AML-193 (cell line): Measurements from ENCODE around the gene SBK3.
"Not testable (repeated sequence)": the region's sequence is repeated elsewhere in the genome, so short reads cannot be mapped to it uniquely, and the experiment has no call there.

Experiments
- DNase-seq, 2 experiments: peaks; one replicate each; lab custom pipeline; 2025; lab: John Stamatoyannopoulos, UW

SBK3 gene

GRCh38 chr19:55539090-55539984 lies 6.0 kb downstream of the SBK3 start:
- DNase-seq = no peak

DNA sequence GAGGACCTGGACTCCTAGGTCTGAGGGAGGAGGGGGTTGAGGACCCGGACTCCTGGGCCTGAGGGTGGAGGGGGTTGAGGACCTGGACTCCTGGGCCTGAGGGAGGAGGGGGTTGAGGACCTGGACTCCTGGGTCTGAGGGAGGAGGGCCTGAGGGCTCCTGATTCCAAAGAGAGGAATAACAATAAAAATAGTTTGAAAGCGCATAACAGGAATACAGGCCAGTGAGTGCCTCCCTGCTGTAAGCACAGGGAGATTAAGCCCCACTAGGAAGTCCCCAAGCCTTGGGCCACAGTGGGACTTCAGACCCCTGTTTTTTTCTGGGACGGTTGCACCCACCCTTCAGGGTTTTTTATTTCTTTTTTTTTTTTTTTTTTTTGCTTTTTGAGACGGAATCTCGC lies 7.2 kb downstream of the SBK3 start:
- DNase-seq = no peak

GRCh38 chr19:55537741-55538111 lies 7.6 kb downstream of the SBK3 start:
- no peak for DNase-seq

GRCh38 chr19:55536951-55537740 lies 8.2 kb downstream of the SBK3 start, which contains the start of gene SBK2:
TSS of gene SBK2 (minus strand) at chr19:55537133. CDS start at chr19:55536294, 839 bp downstream.
- DNase-seq = no peak

DNA sequence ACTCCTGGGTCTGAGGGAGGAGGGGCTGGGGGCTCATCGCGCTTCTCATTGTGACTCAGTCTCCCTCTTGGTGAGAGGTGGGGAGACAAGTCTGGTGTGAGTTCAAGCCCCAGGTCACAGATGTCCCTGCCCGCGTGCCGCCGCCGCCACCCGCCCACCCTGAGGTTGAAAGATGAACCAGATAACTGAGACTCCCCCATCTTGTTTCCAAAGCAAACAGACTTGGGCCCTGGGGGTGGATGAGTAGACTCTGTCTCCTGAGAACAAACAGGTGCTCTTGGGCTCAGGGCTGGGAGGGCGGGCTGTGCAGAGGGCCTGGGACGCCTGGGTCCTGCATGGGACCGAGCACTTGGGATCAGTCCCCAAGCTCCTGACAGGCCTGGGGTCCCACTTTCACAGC lies 9.0 kb downstream of the SBK3 start:
- no peak for DNase-seq

GRCh38 chr19:55535965-55536350 lies 9.4 kb downstream of the SBK3 start:
- no peak for DNase-seq

DNA sequence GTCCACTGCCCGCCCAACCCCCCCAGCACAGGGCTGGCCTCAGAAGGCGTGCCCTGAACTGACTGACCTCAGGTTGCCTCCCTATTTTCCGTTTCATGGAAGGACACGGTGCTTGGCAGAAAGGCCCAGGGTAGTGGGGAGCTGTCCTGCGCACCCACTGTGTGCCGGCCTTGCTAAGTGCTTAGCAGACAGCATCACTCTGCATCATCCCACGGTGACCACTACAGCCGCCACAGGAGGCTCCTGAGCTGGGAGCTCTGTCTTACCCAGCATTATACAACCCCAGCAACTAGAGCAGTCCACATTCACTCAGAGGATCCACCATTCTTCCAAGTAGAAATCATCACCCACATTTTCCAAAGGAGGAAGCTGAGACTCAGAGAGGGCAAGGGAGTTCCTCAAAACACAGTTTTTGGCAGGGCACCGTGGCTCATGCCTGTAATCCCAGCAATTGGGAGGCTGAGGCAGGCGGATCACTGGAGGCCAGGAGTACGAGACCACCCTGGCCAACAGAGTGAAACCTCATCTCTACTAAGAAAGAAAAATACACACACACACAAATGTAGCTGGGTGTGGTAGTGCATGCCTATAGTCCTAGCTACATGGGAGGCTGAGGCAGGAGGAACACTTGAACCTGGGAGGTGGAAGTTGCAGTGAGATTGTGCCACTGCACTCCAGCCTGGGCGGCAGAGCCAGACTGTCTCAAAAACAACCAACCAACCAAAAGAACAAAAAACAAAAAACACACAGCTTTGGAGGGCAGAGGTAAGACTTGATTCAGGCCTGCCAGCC lies 10.0 kb downstream of the SBK3 start:
- no peak for DNase-seq

DNA sequence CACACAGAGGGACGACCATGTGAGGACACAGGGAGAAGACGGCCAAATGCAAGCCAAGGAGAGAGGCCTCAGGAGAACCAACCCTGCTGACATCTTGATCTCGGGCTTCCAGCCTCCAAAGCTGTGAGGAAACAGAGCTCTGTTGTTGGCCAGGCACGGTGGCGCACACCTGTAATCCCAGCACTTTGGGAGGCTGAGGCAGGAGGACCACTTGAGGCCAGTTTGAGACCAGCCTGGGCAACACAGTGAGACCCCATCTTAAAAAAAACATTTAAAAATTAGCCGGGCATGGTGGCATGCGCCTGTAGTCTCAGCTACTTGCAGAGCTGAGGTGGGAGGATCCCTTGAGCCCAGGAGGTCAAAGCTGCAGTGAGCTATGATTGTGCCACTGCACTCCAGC lies 11.1 kb downstream of the SBK3 start:
- DNase-seq = not testable (repeated sequence)

- no peak for DNase-seq
Measured at GRCh38 chr19:55530996-55531395, 14.3 kb downstream of the SBK3 start.

- no peak for DNase-seq
Measured at GRCh38 chr19:55529636-55530234, 15.6 kb downstream of the SBK3 start.

GRCh38 chr19:55528030-55528803 lies 17.1 kb downstream of the SBK3 start:
- no peak for DNase-seq

GRCh38 chr19:55527197-55528029 lies 17.9 kb downstream of the SBK3 start:
- DNase-seq = no peak

DNA sequence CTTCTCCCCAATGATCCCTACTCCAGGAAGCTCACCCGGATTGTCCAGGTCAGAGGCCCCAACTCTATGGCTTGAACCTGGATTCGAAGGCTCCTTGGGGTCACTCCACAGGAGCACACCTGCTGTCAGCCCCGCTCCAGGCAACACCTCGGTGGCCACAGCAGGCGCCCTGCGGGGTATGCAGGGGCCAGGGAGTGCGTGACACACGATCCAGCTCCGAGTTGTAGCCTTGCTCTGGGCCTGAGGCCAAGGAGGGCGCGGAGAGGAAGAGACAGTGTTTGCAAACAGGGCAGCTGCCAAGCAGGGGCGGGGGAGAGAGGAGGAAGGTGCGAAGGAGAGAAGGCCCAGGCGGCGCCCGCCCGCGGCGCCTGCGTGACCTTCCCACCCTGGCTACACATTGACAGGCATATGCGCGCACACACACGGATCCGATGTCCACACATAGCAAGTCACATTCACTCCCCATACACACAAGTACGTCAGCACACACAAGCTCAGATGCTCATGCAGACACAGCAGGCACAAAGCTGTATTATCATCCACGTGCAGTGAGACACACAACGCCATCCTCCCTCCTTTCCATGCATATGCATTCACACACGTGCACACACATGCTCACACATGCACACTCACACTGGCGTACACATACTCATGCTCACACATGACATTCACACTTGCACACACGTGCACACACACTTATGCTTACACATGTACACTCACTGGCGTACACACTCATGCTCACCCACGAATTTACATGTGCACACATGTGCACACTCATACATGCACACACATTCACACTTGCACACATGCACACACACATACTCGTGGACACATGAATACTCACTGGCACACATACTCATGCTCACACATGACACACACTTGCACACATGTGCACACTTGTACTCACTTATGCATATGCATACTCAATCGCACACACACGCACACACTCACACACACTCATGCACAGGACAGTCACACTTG lies 18.8 kb downstream of the SBK3 start:
- DNase-seq = no peak

- no peak for DNase-seq
Measured at GRCh38 chr19:55525289-55526101, 19.8 kb downstream of the SBK3 start.

DNA sequence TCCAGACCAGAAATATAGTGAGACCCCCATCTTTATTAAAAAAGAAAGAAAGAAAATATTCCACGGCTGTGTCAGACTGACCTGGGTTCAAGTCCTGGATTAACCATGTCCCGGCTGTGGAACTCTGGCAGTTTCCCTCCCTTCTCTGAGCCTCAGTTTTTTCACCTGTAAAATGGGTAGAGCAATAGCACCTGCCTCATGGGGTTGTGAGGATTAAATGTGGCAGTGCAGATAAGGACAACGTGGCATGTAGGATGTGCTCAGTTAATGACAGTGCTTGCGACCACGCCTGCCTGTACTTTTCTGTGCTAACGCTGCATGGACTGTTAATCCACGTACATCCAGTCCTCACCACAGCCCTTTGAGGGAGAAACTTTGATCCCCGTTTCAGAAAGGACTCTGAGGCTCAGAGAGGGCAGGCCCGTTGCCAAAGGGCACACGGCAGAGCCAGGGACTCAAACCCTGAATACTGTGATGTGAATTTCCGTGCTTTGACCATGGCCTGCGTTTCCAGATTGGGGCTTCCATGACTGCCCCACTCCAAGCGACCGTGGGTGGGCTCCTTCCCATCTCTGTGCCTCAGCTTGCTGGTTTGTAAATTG lies 24.6 kb downstream of the SBK3 start:
- DNase-seq = no peak

DNA sequence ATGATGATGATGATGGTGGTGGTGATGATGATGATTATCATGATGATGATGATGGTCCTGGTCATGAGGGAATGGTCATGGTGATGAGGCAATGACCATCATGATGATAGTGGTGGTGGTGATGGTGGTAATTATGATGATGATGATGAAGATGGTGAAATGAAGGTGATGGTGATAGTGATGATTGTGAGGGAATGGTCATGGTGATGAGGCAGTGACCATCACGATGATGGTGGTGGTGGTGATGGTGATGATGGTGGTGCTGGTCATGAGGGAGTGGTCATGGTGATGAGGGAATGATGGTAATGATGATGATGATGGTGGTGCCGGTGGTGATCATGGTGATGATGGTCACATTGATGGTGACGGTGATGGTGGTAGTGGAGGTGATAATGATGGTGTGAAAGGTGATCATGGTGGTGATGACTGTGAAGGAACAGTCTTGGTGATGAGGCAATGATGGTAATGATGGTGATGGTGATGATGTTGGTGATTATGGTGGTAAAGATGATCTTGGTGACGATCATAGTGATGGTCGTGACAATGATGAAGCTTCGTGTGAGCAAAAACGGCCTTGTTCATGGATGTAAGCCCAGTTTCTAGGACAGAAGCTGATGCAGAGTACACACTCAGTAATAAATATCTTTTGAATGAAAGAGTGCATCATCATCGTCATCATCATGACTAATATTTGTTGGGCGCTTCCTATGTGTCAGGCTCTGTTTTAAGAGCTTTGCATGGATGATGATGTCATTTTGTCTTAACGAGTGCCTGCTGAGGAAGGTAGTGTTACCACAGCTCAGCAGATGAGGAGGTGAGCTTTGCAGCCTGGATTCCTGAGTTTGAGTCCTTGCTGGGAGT lies 25.7 kb downstream of the SBK3 start:
- DNase-seq = no peak
